Stimulated activated CD8-positive, alpha-beta memory T cell treated with anti-CD3 and anti-CD28 coated beads, Interleukin-7, amount 100 ng/mL, for 4 hours (primary cell): ENCODE measurements around the gene SPO11.

Experiments used
- DNase-seq, 2 donors: peaks; one replicate each; pipeline ENCODE4 v3.0.0-alpha.2; 2020; ENCODE audit warnings: low read depth in 2 of 2

Gene SPO11

DNA sequence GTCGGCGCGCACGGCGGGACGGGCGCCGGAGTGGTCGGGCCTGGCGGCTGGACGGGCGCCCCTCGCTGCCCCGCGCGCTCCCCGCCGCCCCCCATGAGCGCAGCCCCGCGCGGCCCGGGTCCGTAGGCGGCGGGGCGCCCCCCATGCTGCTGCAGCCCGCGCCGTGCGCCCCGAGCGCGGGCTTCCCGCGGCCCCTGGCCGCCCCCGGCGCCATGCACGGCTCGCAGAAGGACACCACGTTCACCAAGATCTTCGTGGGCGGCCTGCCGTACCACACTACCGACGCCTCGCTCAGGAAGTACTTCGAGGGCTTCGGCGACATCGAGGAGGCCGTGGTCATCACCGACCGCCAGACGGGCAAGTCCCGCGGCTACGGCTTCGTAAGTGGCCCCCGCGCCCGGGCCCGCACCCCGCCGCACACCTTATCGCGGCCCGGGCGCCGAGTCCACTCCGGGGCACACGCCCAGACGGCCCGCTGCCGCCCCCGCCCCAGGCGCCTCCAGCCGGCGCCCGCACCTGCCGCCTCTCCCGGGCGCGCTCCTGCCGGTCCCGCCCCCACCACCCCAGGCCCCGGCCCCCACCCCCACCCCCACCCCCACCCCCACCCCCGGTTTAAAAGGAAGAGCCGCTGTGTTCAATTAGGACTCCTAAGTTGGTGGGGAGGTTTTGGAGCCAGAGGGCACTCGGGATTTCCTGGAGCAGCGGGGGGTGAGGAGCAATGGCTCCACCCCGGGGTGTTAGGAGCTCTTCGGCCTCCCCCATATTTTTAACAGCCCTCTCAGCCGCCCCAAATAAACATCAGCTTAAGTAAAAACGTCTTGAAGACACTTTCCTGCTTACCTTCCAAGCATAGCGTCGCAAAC, 62.1 kb downstream of the SPO11 start:
- DNase-seq, result no peak

DNA sequence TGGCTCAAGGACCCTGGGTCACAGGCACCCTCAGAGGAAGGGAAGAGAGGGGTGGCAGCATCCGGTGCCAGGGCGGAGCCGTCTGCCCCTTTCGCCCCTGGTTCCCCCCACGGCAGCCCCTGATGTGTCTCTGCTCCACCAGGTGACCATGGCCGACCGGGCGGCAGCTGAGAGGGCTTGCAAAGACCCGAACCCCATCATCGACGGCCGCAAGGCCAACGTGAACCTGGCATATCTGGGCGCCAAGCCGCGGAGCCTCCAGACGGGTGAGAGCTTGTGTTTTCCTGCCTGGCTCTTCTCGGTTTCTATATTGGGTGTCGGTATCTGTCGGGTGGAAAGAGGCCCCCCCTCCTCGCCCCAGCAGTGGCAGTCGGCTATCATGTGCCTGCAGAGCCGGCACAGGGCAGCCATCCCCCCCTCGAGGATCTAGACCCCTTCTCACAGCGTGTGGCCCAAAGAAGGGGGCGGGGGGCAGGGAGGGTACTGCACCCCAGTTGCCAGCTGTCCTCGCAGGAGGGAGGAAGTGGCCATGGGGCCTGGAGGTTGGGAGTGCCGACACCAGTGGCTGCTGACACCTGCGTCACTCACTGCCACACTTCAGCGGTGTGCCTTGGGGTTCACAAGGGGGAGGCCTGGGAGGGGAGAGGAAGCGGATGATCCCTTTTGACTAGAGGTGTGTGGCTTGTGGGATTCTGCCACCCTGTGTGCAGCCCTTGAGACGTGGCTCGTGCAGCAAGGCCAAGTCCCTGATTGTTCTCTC, 63.1 kb downstream of the SPO11 start:
- DNase-seq, result peak; percentile 68 to 69
